Measurements from ENCODE around the gene HTT. TPM values are rescaled to one million over a fixed set of nuclear protein-coding genes. Genes with fewer than 3 reads are reported as not detected.
A peak's percentile ranks its signal among the peaks of the same experiment; 100 is the strongest.

The HTT gene
- total RNA-seq, 2 donors from 2014 or later = 104 to 109 TPM

GRCh38 chr4:3118312-3118711 lies 43.8 kb downstream of the HTT start:
- Histone ChIP-seq H3K4me1 (ENCODE audit: control insufficient read depth, insufficient read depth, low read length) (peaks cover 2% of the 10 kb centered on the region), H3K9me3 (ENCODE audit: control insufficient read depth, low read length) (peaks cover 6% of the 10 kb centered on the region), H3K9ac (ENCODE audit: extremely low read depth, low read length, poor library complexity, severe bottlenecking) (no peak overlapping the region), H3K36me3 (ENCODE audit: control insufficient read depth, insufficient read depth, low read length) (peaks cover 94% of the 10 kb centered on the region), H3K27me3 (ENCODE audit: control insufficient read depth, insufficient read depth, low read length, poor library complexity, severe bottlenecking) (no peaks in the 10 kb centered on the region), H3K27ac (ENCODE audit: low read depth, low read length) (no peak overlapping the region), H3K4me3 (ENCODE audit: low read length) (no peak overlapping the region)
- no peak overlapping the region for H3K4me3 Mint-ChIP-seq
- WGBS, 2 experiments (ENCODE audit: insufficient coverage in 1 of 2, insufficient read length in 1 of 2) = 95 to 98% methylated on average over 8 of the region's 8 CpGs
- no peak for TF ChIP-seq CTCF (conservative IDR thresholded peaks at IDR 0.05)
- no peaks in the 10 kb centered on the region for H3K27me3 Mint-ChIP-seq (ENCODE audit: insufficient read depth)
- H3K27ac Mint-ChIP-seq = peak overlapping the region; percentile 38
- peaks cover 11% of the 10 kb centered on the region for H3K9me3 Mint-ChIP-seq
- H3K36me3 Mint-ChIP-seq (ENCODE audit: low read depth) = peaks cover 83% of the 10 kb centered on the region
- DNase-seq = no peak
- H3K4me1 Mint-ChIP-seq = peaks cover 2% of the 10 kb centered on the region

- TF ChIP-seq CTCF (conservative IDR thresholded peaks at IDR 0.05) = no peak
- Mint-ChIP-seq H3K9me3 (no peaks in the 10 kb centered on the region), H3K4me3 (no peak overlapping the region), H3K27ac (no peak overlapping the region), H3K4me1 (peaks cover 2% of the 10 kb centered on the region), H3K36me3 (ENCODE audit: low read depth) (peaks cover 74% of the 10 kb centered on the region), H3K27me3 (ENCODE audit: insufficient read depth) (no peaks in the 10 kb centered on the region)
- Histone ChIP-seq H3K4me1 (ENCODE audit: control insufficient read depth, insufficient read depth, low read length) (peaks cover 2% of the 10 kb centered on the region), H3K27ac (ENCODE audit: low read depth, low read length) (no peak overlapping the region), H3K9me3 (ENCODE audit: control insufficient read depth, low read length) (no peaks in the 10 kb centered on the region), H3K36me3 (ENCODE audit: control insufficient read depth, insufficient read depth, low read length) (peaks cover 96% of the 10 kb centered on the region), H3K27me3 (ENCODE audit: control insufficient read depth, insufficient read depth, low read length, poor library complexity, severe bottlenecking) (no peaks in the 10 kb centered on the region), H3K9ac (ENCODE audit: extremely low read depth, low read length, poor library complexity, severe bottlenecking) (no peak overlapping the region), H3K4me3 (ENCODE audit: low read length) (no peak overlapping the region)
- 95 to 100% methylated on average over 2 of the region's 2 CpGs for WGBS, 2 experiments (ENCODE audit: insufficient coverage in 1 of 2, insufficient read length in 1 of 2)
- DNase-seq = no peak
These were observed 45.0 kb downstream of the HTT start for GRCh38 chr4:3119464-3119863.

- no peak overlapping the region for H3K27ac ChIP-seq (ENCODE audit: low read depth, low read length)
These were observed 46.6 kb downstream of the HTT start for GRCh38 chr4:3121110-3121509.

More at GRCh38 chr4:3121110-3121509, 46.6 kb downstream of the HTT start:
- no peak for TF ChIP-seq CTCF (conservative IDR thresholded peaks at IDR 0.05)
- H3K9me3 ChIP-seq (ENCODE audit: control insufficient read depth, low read length) = no peaks in the 10 kb centered on the region
- no peaks in the 10 kb centered on the region for H3K27me3 ChIP-seq (ENCODE audit: control insufficient read depth, insufficient read depth, low read length, poor library complexity, severe bottlenecking)
- H3K36me3 Mint-ChIP-seq (ENCODE audit: low read depth) = peaks cover 67% of the 10 kb centered on the region
- H3K27me3 Mint-ChIP-seq (ENCODE audit: insufficient read depth) = no peaks in the 10 kb centered on the region
- no peak overlapping the region for H3K27ac Mint-ChIP-seq
- H3K9ac ChIP-seq (ENCODE audit: extremely low read depth, low read length, poor library complexity, severe bottlenecking) = no peak overlapping the region
- H3K4me3 Mint-ChIP-seq = no peak overlapping the region
- WGBS, 2 experiments (ENCODE audit: insufficient coverage in 1 of 2, insufficient read length in 1 of 2) = 96 to 100% methylated on average over 7 to 9 of the region's 9 CpGs
- peaks cover 2% of the 10 kb centered on the region for H3K4me1 Mint-ChIP-seq
- H3K9me3 Mint-ChIP-seq = no peaks in the 10 kb centered on the region
- no peak overlapping the region for H3K4me3 ChIP-seq (ENCODE audit: low read length)
- H3K4me1 ChIP-seq (ENCODE audit: control insufficient read depth, insufficient read depth, low read length) = peaks cover 2% of the 10 kb centered on the region
- H3K36me3 ChIP-seq (ENCODE audit: control insufficient read depth, insufficient read depth, low read length) = peaks cover 94% of the 10 kb centered on the region
- no peak for DNase-seq
